NT2/D1 (cell line): ENCODE results near the gene SREBF1.

ENCODE experiments used
- SUZ12 ChIP-seq: IDR thresholded peaks from 2 replicates; pipeline ENCODE4 v1.6.1; 2011; ENCODE audit not compliant: insufficient read length, insufficient read depth; ENCODE audit errors: extremely low read depth
- YY1 ChIP-seq: IDR thresholded peaks from 2 replicates; pipeline ENCODE4 v1.6.1; 2011; ENCODE audit not compliant: insufficient read length, insufficient read depth
- ZNF274 ChIP-seq: IDR thresholded peaks from 2 replicates; pipeline ENCODE4 v1.6.1; 2011; ENCODE audit warnings: mild to moderate bottlenecking, low read depth, low read length

DNA sequence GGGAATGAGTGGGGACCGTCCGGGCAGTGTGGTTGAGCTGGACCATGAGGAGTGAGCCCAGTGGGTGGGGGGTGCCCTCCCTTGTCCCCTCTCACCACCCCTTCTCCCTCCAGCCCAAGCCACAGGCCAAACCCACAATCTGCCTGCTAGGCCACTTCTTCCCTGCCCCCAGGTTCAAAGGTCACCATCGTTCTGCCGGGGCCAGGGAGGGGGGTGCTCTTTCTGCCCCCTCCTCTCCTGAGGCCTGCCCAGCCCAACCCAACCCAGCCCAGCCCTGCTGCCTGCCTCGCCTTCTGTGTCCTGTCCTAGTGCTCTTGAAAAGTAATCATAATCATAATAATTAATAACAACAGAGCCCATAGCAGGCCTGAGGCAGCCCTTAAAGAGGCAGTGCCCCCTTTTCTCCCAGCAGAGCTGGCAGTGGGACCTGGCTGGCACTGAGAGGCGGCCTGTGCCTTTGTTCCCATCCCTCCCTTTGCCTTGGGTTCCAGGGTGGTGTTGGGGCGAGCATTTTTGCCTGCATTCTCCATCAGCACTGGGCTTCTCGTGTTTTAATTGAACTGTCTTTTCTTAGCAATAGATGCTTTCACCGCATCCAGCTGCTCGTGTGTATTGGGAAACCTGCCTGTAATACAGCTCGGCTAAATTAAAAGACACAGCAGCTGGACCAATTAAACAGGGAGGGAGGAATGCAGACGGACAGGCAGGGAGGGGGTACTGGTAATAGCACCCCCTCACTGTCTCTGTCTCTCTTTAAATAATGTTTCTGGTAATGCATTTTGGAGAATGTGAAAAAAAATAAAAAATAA is 46.8 kb downstream of the SREBF1 start:
- no peak for TF ChIP-seq ZNF274
- no peak for TF ChIP-seq YY1
- no peak for TF ChIP-seq SUZ12
